Stimulated activated CD8-positive, alpha-beta memory T cell treated with anti-CD3 and anti-CD28 coated beads, Interleukin-2, amount 100 ng/mL, for 1 hour (primary cell): ENCODE data around the gene MKLN1.
"Not testable (repeated sequence)": the region's sequence is repeated elsewhere in the genome, so short reads cannot be mapped to it uniquely, and the experiment has no call there.

Experiments
- DNase-seq, 2 donors: peaks; one replicate each; pipeline ENCODE4 v3.0.0-alpha.2; 2020; ENCODE audit warnings: low read depth in 2 of 2

The MKLN1 gene

GRCh38 chr7:131400681-131401176 is 73.1 kb downstream of the MKLN1 start:
- DNase-seq = no peak

DNA sequence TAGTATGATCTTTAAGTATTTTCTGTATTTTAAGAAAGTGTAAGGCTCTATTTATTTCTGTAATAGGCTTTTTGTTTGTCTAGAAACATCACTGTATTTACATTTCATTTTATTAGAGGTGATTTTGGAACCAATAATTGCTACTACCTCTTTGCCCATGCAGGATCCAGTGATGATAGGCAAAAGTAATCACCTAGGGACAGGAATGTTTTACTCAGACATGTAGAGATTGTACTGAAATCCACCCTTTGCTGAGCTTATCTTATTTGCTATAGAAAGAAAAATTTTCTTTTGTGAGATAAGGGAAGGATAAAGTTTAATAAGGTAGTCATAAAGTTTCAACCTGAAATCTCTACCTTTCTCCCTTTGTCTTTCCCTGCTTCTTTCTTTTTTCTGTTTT is 73.5 kb downstream of the MKLN1 start:
- no peak for DNase-seq

DNA sequence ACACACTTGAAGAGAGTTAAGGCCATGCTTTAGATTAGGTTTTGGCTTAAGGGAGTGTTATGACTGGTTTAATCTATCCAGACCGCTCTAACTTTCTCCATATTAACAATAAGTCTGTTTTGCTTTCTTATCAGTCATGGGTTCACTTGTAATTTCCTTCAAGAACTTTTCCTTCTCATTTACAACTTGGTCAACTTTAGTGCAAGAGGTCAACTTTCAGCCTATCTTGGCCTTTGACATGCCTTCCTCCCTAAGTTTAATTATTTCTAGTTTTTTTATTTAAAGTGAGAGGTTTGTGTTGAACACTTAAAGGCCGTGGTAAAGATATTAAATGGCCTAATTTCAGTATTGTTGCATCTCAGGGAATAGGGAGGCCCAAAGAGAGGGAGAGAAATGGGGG is 75.6 kb downstream of the MKLN1 start:
- DNase-seq = no peak

DNA sequence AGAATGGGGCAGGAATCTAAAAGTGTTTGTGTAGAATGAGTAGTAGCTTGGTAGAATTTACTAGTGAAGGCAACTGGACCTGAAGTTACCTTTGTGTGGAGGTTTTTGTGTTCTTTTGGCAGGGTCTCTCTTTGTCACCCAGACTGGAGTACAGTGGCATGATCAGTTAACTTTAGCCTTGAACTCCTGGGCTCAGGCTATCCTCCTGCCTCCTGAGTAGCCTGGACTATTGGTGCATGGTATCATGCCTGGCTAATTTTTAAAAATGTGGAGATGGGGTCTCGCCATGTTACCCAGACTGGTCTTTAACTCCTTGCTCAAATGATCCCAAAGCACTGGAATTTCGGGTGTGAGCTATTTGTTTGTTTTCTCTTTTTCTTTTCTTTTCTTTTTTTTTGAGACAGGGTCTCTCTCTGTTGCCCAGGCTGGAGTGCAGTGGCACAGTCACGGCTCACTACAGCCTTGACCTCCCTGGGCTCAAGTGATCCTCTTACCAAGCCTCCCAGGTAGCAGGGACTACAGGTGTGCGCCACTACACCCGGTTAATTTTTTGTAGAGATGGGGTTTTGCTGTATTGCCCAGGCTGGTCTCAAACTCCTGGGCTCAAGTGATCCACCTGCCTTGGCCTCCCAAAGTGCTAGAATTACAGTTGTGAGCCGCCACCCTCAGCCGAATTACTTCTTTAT is 76.7 kb downstream of the MKLN1 start:
- DNase-seq = no peak

DNA sequence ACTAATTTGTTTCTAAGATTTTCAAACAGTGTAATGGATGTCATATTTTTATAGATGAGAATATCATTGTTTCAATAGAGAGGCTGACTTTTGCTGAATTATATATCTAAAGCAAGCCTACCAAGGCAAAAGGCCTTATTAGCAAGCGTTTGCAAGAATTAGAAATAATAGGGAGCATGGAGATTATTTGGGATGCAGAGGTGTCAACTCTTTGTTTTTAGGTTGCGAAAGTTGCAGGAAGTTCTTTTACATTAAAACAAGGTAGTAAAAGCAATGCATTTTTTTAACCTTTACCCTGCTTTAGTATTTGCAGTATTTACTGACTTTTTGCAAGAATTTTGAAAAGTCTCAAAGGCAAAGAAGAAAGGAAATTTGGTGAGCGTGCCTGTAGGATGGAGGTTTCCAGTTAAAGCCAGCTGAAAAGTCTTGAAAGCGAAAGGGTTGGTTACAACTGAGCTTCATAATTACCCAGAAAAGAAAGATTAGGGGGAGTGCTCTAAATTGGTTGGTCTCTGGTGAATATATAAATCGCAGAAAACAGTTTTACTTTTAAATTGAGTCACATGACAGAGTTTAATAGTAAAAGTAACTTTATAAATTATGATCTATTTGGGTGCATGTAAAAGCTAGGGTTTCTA is 81.6 kb downstream of the MKLN1 start:
- DNase-seq = no peak

- no peak for DNase-seq
Observed at GRCh38 chr7:131412031-131412430, 84.4 kb downstream of the MKLN1 start.

DNA sequence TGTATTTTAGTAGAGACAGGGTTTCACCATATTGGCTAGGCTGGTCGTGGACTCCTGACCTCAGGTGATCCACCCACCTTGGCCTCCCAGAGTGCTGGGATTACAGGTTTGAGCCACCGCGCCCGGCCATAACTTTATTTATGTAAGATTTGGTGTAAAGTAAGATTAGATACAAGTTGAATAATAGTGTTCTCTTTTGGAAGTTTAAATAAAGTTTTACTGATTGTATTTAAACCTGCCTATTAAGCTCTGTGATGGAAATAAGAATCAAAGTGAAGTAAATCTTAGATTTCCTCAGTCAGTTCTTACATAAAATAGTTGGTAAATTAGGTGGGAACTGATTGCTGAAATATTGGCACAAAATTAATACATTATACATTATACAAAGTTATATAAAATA is 86.0 kb downstream of the MKLN1 start:
- no peak for DNase-seq

DNA sequence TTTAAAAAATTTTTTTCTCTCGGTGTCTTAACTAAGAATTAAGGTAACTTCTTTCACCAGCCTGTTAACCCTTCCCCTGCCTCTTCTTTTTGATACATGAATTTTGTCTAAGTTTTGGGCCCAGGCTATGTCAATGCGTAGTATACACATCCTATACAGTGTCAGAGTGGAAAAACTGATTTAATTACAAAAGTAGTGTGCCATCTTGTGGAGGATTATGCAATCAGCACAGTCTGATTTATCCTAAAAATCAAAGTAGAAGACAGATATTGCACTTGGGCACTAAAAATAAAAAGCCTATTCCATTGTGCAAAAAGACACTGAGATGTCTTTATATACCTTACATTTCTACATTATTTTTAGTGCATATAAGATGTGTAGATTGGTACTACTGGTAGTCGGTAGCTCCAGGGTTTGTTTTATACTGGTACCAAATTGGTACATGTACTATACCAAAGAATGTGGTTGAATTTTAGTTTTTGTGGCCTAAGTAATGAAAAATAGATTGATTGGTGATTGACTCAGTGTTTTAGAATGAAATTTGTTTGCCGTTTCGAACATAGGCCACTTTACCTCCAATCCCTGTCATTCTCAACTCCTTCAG is 96.6 kb downstream of the MKLN1 start:
- DNase-seq = no peak

DNA sequence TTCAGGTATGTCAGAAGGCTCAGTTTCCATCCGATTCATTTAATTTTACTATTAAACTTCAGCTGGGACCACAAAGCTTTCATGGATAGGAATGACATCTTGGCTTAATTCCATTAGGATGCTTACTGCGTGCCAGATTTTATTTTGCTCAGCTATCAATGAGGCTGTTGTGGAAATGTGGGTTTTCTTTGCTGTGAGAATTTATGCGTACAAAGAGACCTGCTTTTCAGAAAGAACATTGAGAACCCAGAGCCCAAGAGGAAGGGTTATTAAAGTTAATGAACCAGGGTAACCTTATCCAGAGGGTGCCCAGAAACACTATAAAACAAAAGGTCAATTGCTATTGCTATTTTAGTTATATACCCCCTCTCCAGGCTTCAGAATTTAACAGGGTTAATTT is 98.3 kb downstream of the MKLN1 start:
- DNase-seq = no peak

DNA sequence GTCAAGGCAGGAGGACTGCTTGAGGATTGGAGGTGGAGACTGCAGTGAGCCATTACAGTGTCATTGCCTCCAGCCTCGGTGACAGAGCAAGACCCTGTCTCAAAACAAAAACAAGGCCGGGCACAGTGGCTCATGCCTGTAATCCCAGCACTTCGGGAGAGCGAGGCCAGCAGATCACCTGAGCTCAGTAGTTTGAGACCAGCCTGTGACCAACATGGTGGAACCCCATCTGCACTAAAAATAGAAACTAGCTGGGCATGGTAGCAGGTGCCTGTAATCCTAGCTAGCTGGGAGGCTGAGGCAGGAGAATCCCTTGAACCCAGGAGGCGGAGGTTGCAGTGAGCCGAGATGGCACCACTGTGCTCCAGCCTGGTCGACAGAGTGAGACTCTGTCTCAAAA is 103.2 kb downstream of the MKLN1 start:
- not testable (repeated sequence) for DNase-seq

DNA sequence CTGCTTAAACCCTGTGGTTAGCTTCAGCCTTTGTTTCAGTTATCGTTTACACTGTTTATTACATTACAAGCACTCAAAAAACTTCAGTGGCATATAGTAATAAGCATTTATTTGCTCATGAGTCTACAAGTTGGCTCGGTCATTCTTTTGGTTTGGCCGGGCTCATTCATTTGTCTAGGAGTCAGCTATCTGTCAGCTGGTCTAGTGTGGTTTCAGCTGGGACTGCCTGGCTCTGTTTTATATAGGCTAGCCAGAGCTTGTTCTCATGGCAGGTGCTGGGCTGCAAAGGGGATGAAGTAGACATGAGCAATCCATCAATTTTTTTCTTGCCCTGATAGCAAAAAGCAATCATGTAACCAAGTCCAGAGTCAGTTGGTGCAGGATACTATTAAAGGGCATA is 103.6 kb downstream of the MKLN1 start:
- DNase-seq = no peak

GRCh38 chr7:131431756-131432155 is 104.1 kb downstream of the MKLN1 start:
- no peak for DNase-seq

GRCh38 chr7:131436384-131436783 is 108.7 kb downstream of the MKLN1 start:
- no peak for DNase-seq

DNA sequence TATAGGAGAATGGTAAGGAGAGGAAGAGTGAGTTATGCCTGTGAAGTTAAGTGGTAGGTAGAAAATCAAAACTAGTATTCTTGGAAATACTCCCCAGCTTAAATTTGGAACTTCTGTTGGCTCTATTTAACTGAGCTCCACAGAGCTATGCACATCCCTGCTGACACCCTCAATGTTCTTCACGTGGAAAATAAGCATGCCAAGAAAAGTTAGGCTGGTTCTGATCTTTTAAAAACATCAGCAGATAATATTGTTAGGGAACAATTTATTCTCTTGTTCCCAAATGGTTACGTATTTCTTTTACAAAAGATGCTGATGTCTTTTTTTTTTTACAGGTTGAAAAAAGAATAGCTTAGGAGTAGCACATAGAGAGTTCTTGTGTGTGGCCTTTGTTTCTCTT is 111.3 kb downstream of the MKLN1 start:
- DNase-seq = no peak

GRCh38 chr7:131443496-131443895 is 115.8 kb downstream of the MKLN1 start:
- DNase-seq = no peak

DNA sequence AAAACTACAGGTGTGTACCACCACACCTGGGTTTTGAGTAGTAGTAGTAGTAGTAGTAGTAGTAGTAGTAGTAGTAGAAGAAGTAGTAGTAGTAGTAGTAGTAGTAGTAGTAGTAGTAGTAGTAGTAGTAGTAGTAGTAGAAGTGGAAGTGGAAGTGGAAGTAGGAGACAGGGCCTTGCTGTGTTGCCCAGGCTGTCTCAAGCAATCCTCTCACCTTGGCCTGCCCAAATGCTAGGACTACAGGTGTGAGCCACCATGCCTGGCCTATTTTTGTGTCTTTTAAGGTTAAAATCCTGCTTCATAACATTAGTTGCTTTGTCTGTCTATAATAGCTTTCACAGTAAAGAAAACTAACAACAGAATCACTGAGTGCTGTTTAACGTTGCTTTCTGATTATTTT is 117.0 kb downstream of the MKLN1 start:
- DNase-seq = no peak

DNA sequence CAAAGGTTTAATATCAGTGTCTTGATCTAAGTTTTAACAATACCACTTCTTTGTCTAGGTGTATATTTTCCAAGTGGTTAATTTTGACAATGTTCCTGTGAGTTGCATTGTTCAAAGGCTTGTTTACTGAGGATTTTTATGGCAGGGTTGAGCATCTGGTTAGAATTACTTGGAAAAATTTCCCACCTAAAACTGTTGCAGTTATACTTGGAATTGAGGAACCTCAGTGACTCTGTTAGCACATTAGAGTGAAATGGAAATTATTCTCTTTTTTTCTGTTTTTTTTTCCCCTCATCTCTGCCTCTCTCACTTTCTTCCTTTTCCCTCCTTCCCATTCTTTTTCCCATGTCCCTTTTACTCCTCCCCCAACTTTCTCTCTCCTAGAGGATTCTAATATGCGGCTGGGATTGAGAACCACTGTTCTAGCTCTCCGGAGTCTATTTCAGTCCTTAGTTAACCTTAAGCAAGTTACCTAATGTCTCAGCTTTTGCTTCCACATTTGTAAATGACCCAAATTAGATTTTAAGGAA is 121.8 kb downstream of the MKLN1 start:
- no peak for DNase-seq

- DNase-seq = no peak
Observed at GRCh38 chr7:131454498-131454897, 126.8 kb downstream of the MKLN1 start.

GRCh38 chr7:131455001-131455400 is 127.3 kb downstream of the MKLN1 start:
- no peak for DNase-seq

GRCh38 chr7:131455546-131455945 is 127.9 kb downstream of the MKLN1 start:
- no peak for DNase-seq

- DNase-seq = no peak
Observed at GRCh38 chr7:131456338-131456737, 128.7 kb downstream of the MKLN1 start.

GRCh38 chr7:131459256-131459655 is 131.6 kb downstream of the MKLN1 start:
- no peak for DNase-seq

- no peak for DNase-seq
Observed at GRCh38 chr7:131462059-131462458, 134.4 kb downstream of the MKLN1 start.
